ENCODE measurements around the gene COX14.

COX14 gene

DNA sequence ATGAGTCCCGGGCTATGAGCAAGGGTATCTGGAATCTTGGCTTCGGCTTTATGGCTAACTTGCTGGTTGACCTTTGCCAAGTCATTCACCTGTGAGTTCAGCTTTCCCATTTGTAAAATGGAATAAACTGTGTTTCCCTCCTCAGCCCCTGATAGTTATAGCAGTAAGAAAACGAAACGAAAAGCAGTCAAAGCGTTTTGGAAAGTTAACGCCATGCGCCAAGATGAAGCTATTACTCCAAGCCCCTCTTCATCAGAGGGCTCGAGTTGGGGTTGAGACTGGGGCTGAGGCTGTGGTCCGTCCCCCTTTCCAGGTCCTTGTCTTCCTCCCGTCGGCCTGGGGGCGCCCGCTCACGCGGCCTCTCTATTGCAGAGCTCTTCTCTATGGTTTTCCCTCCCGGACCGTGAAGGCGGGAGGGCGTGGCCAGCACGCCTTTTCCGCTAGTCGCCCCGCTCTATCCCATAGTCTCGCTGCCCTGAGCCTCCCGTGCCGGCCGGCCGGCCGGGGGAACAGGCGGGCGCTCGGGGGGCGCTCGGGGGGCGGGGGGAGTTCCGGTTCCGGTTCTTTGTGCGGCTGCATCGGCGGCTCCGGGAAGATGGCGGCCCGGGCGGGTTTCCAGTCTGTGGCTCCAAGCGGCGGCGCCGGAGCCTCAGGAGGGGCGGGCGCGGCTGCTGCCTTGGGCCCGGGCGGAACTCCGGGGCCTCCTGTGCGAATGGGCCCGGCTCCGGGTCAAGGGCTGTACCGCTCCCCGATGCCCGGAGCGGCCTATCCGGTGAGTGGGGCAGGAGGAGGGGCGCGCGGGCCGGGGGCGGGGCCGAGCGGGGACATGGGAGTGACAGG is 27.0 kb upstream of the COX14 start, which contains the start of gene SMARCD1:
TSS of gene SMARCD1 (plus strand) at position 568 of the 840 bp plus-strand sequence. CDS start at position 596, 28 bp downstream.
- DNase-seq (ENCODE audit: low read depth in 1 of 2, low spot score in 1 of 2): peak; percentile 69 to 82

DNA sequence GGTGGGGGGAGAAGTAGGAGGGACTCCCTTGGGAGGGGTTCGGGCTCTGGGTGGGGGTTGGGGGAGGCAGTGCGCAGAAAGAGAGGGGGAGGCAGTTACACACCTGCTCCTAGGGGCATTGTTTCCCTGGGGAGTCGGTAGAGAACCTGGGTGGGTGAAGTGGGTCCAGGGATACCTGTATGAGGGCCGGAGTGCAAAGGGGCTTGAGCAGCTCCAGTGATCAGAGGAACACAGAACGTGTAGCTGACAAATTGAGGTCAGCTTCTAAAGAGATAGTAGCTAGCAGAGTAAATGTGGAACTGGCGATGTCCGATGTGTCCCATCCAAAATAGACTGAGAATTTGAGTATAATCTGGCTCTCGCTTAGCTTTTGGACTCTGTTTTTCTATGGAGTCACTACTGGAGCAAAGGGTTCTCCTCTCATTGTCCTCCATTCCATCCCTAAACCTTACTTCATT is 26.4 kb upstream of the COX14 start:
- no peak for DNase-seq (ENCODE audit: low read depth in 1 of 2, low spot score in 1 of 2)

DNA sequence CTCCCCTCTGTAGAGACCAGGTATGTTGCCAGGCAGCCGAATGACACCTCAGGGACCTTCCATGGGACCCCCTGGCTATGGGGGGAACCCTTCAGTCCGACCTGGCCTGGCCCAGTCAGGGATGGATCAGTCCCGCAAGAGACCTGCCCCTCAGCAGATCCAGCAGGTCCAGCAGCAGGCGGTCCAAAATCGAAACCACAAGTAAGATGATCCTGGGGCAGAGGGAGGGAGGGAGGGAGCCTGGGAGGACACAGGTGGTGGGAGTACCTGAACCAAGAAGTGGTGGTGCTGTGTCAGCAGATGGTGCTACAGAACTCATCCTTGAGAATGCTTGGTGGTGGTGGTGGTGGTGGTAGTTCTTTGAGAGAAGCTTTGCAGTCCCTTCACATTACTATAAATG is 25.9 kb upstream of the COX14 start:
- no peak for DNase-seq (ENCODE audit: low read depth in 1 of 2, low spot score in 1 of 2)

DNA sequence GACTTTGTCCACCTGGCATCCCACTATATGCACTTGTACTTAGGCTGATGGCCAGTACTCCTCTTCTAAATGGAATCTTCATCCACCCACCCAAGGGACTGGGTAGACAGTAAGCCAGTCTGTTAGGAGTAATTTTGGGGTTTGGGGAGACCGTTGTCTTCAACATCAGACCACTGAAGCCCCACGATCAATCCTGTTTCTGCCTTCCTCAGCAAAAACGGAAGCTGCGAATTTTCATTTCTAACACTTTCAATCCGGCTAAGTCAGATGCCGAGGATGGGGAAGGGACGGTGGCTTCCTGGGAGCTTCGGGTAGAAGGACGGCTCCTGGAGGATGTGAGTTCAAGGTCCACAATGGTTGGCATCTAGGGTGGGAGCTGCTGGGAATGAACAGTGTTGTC is 24.9 kb upstream of the COX14 start:
- no peak for DNase-seq (ENCODE audit: low read depth in 1 of 2, low spot score in 1 of 2)

DNA sequence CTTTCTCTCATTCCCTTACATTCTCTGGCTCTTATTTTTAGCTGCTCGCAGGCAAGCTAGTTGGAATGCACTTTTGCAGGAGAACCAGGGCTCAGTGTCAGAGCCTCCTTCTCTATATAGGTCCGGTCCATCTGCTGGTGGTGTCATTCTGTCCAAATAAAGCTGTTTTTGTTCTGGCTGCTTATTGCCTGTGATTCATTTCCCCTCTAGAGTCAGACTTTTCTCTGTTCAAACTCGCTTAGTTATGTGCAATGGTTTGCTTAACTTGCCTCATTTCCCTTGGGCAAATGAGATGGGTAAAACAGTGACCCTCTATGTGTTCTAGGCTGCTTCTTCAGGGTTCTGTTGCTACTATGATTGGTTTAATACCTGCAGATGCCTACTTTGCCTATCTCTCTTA is 24.0 kb upstream of the COX14 start:
- DNase-seq (ENCODE audit: low read depth in 1 of 2, low spot score in 1 of 2): no peak

DNA sequence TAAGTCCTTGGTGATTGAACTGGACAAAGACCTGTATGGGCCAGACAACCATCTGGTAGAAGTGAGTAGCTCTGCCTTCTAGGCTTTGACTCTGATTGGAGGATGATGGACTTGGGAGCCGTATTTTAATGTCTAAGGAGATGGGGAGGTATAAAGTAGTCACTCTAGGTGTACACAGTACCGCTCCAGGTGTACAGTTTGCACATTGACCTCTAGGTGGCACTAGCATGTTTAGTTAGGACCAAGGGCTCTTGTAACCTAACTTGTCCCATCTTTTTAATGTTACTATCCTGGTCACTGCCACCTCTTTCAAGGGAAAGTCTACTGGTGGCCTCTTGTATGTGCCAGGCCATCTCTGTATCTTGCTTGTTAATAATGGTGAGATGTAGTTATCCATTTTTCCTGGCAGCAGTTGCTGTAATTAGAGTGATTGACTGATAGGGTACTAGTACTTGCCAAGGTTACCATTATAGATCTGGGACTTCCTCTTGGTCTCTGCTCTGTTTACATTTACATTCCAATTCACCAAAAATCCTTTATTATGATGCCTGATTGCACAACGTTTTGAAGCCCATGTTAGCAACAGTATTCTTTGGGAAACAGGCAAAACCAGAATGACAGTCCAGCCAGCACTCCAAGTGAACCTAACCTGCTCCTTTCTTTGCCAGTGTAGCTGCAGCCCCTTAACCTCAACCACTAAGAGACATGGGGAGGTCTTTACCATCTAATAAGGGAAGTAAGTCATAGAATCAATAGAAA is 23.3 kb upstream of the COX14 start:
- peak in 1 of 2 donors; percentile 40 for DNase-seq (ENCODE audit: low read depth in 1 of 2, low spot score in 1 of 2)

DNA sequence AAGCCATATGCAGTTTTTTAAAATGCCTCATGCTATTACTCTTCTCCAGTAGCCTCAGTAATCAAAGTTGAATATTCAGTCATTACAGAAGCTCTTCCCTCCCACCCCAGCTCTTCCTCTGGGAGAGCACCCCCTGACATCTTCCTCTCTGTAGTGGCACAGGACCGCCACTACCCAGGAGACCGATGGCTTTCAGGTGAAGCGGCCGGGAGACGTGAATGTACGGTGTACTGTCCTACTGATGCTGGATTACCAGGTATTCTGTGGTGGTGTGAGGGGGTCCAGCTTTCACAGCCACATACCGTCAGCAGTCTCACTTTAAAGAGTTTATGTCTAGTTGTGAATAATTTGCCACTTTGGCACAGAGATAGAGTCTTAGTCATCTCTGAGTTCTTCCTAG is 22.3 kb upstream of the COX14 start:
- no peak for DNase-seq (ENCODE audit: low read depth in 1 of 2, low spot score in 1 of 2)

DNA sequence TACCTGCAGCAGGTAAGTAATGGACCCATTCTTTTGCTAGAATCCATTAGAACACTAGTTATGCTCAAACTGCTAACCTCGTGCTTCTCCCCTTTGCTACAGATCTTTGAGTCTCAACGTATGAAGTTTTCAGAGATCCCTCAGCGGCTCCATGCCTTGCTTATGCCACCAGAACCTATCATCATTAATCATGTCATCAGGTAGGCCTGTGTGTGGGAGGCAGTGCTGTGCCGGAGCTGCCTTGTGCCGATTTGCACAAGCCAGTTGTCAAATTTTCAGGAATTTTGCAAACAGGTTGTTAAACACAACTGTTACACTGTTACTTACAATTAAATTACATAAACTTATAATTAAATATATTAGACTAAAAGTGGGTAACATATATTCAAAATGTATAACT is 21.6 kb upstream of the COX14 start:
- no peak for DNase-seq (ENCODE audit: low read depth in 1 of 2, low spot score in 1 of 2)

DNA sequence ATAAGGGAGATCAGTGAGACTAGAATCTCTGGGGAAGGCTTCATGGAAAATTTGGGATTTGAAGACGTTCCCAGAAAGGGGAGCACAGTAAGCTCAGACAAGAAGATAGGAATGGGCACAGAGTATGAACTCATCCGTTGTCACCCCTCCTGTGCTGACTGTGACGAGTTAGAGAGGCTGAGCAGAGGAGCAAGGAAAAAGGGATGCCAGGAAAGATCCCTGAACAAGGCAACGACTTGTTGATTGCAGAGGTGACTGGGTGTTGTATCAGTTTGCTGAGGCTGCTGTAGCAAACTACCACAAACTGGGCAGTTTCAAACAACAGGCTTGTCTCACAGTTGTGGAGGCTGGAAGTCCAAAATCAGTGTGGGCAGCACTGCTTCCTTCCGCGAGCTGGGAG is 14.1 kb upstream of the COX14 start:
- DNase-seq (ENCODE audit: low read depth in 1 of 2, low spot score in 1 of 2): no peak

DNA sequence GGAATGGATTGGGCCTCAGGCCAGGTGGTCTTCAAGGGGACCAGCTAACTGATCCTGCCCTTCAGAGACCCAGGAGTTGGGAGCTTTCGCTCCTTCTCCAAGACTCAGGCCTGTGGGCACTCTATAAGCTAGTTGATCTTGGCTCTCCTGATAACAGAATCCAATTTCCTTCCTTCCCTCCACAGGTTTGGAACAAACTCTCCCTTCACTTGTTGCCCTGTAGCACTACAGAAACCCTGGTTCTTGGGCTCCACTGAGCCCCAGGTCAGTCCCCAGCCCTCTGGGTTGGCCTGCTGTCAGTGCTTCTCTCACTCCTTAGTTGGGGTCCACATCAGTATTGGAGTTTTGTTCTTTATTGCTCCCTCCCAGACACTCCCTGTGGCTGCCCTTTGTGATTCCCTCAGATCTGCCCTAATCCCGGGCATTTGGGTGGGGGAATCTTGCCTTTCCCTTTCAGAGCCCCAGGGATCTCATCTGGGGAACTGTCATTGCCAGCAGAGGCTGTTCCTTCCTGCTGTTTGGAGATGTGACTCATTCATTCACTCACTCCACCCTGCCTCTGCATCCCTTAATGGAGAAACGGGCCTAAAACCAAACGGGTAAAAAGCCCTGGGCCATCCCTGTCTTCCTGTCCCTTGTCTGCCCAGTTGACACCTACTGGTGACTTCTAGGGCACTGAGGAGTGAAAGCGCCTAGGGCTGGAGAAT is 12.6 kb upstream of the COX14 start:
- no peak for DNase-seq (ENCODE audit: low read depth in 1 of 2, low spot score in 1 of 2)

DNA sequence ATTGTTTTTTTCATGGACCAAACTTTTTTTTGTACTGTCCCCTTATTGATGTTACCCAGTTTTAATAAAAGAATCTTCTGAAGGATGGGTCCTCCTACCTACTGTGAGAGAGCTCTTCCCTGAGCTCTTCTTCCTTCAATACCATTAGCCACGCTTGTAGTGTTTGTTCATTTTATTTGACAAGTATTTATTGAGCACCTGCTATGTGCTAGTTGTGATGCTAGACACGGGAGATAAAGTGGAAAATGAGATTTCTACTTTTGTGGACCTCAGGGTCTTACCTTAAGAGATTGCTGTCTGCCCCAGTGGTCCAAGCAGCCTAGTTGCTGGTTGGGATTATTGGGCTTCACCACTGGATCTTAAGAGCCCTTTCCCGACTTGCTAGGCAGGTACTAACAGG is 11.5 kb upstream of the COX14 start:
- DNase-seq (ENCODE audit: low read depth in 1 of 2, low spot score in 1 of 2): no peak

DNA sequence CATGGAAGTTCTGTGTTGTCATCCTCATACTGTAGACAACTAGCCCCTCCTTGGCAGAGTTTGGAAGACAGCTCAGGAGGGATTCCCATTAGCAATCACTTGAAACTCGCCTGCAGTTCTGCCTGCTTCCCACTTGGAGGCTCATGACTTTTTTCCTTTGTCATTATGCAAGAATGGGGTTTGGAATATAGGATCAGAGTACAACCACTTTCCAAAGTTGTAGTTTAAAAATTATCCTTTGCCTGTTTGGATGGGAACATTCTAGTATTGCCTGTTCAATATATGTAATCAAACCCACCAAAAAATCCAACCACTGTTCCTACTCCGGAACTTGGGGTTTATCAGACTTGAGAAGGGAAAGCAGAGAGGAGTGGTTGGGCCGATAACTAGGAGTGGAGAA is 10.4 kb upstream of the COX14 start:
- no peak for DNase-seq (ENCODE audit: low read depth in 1 of 2, low spot score in 1 of 2)

DNA sequence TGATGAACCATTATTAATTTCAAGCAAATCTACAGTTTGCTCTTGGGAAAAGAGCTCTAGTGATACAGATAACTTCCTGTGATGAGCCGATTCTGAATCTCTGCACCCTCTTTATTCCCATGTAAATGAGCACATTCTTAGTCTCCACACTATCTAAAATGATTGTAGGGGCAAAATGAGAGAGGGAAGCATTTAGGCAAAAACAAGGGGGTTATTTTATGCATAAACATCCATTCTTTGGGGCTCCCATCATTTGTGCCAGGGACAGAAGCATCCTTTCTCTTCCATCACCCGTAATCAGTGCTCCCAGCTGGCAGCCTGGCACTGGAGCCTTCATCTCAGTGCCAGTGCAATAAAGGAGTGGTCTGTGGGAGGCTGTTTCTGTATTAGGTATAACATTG is 9.9 kb upstream of the COX14 start:
- no peak for DNase-seq (ENCODE audit: low read depth in 1 of 2, low spot score in 1 of 2)

DNA sequence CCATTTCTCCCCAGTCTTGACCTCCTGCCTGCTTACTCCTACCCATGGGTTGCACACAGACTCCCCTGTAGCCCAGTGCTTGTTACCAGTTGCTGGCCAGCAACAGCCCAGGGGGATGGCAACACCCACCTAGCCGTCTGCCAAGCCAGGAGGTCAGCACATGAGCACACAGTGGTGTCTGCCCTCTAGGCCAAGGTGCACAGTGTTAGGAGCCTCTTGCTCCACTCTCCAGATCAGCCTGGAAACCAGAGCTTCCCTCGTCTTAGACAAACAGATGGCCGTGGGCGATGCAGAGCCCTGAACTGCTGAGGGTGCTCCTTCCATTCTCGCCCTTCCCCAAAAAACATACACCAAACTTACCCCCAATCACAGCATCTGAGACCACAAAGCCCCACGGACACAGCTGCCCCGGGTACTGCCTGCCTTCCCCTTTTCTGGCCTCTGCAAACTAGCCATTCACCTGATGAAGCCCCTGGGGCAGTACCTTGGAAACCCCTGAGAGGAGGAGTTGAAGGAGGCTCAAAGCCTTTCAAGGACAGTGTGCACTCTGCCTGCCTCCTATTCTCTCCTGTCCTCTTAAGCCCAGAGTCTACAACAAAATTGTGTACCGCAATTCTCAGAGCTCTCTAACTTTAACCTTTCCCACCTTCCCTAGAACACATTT is 9.3 kb upstream of the COX14 start:
- no peak for DNase-seq (ENCODE audit: low read depth in 1 of 2, low spot score in 1 of 2)

DNA sequence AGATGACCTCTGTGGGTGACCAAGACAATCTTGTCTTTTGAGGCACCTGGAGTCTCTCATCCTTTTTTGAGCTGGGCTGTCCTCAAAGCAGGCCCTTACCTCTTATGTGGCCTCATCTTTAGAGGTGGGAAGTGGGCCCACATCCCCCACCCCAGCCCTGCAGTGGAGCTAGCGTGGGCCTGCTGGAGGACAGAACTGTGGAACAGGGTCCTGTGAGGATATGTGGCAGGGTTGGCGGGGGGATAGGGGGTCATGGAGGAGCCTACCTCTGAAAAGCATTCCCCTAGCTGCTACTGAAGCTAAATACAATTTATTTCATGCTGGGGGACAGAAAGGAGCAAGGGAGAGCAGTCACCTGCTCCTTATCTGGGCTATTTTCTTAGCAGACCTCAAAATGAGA is 8.7 kb upstream of the COX14 start:
- DNase-seq (ENCODE audit: low read depth in 1 of 2, low spot score in 1 of 2): no peak

DNA sequence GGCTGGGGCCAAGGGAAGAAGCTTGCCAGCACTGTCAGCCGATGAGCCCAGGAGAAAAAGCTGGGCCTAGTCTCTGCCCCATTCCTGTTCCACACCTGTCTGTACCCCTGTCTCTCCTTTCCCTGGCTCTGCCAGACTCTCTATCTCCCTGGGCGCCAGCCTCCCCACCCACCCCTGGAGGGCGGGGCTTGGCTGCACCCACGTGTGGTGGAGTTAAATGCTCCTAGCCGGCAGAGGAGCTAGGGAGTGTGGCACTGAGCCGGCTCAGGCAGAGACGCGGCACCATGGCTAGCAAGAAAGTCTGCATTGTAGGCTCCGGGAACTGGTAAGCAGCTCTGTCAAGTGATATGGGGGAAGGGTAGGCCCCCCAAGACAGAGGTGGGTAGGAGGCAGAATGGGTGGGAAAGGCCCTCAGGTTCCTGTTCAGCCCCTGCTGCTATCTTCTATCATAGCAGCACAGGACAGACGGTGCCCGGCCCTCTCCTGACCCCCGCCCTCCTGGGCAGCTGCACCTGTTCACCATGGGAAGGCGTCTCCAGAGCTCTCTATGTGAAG is 8.2 kb upstream of the COX14 start, which contains the start of gene GPD1:
TSS of gene GPD1 (plus strand) at position 242 of the 555 bp plus-strand sequence. CDS start at position 285, 43 bp downstream.
- no peak for DNase-seq (ENCODE audit: low read depth in 1 of 2, low spot score in 1 of 2)

DNA sequence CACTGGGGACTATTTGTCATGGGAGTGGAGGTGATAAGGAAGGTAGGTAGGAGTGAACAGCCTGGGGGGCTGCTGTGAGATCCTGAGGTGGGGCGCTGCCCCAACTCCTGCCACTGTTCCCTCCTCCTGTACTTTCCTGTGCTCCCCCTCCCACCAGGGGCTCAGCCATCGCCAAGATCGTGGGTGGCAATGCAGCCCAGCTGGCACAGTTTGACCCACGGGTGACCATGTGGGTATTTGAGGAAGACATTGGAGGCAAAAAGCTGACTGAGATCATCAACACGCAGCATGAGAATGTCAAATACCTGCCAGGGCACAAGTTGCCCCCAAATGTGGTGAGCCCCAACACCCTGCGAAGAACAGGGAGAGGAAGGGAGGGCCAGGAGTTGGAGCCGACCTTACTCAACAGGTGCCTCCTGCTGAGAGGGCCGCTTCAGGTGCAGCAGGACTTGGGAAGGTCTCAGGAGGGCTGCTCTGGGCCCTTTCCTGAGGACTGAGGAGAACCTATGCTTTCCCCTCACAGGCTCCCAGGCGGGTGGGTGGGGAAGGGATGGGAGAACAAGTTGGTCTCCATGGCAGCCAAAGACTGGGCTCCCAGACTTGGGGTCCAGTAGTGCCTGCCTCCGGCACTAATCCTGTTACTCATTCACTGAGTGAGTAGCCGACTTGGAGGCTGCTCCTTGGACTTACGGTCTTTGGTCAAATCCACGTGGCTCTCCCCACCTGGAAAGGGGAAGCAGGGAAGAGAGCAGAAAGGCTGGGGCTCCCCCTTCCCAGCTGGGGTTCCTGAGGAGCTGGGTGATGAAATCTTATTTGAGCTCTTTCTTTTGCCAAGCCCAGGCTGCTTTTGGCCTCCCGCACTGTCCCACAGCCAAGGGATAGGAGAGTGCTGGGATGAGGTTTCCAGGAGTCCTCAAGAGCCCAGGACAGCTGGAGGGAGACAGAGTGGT is 7.3 kb upstream of the COX14 start:
- DNase-seq (ENCODE audit: low read depth in 1 of 2, low spot score in 1 of 2): no peak

DNA sequence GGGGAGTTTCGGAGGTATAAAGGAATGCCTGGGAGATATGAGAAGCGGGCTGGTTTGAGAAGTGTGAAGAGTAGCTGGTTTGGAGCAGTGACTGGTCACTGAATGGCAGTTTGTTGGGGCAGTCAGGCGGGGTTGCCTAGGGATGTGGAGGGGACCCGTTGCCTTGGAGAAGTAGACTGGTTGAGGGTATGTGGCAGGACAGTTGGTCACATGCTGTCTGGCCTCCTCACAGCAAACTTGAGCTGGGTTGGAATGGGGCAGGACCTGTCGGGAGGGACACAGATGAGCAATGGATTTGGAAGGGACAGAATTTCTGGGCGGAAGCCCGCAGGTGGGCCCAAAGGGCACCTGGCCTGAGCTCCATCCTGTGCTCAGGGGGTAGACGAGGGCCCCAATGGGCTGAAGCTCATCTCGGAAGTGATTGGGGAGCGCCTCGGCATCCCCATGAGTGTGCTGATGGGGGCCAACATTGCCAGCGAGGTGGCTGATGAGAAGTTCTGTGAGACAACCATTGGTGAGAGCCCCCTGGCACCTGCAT is 6.1 kb upstream of the COX14 start:
- DNase-seq (ENCODE audit: low read depth in 1 of 2, low spot score in 1 of 2): no peak

DNA sequence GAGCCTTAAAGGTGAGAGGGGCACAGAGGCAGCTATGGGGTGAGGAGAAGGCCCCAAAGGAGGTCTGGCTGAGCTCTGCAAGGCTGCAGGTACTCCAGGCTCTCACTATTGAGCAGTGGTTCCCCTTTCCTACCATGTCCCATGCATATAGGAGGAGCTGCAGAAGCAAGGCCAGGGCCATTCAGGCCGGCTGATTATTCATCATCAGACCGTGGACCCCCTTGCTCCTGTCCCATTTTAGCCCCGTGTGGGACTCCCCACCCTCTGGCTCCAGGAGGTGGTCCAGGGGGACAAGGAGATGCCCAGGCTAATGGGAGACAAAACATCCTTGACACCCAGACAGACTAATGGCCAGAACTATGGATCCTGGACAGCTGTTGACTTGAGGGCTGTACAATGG is 5.1 kb upstream of the COX14 start:
- no peak for DNase-seq (ENCODE audit: low read depth in 1 of 2, low spot score in 1 of 2)
